Measurements from ENCODE around the gene RPL10A.
A peak's percentile ranks its signal among the peaks of the same experiment; 100 is the strongest.

Gene RPL10A

DNA sequence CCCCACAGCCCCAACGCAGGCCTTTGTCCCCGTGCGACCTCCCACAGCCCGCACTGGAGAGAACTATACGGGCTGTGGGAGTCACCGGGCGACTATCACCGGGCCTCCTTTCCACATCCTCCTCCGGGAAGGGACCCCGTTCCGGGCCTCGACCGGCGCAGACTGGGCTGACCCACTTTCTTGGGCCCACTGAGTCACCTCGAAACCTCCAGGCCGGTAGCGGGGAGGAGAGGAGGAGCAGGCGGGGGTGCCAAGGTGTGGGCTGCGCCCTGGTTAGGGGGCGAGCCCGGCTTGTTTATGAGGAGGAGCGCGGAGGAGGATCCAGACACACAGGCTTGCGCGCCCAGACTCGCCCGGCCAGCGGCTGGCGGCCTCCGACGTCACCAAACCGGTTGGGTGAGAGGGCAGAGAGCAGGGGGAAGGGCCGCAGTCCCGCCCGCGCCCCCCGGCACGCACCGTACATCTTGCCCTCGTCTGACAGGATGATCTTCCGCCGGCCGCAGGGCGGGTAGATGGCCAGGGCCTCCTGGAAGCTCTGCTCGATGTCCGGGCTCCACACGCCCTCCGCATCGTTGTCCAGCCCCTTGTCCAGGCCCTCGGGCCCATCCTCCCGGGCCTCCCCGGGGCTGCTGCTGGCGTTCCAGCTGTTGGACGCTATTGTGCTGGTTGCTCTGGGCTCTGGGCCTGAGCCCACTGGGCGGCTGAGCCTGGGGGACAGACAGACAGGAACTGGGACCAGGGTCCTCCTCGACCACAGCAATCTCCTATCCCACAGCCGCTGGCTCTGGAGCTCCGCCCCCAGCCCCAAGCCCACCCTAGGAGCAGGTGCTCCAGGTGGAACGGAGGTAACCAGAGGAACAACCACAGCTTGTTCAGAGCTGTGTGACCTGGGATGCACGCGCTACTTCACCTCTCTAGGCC is 18.1 kb downstream of the RPL10A start:
- Mint-ChIP-seq H3K4me1 (ENCODE audit: low read depth in 2 of 2) (peaks cover 7 to 12% of the 10 kb centered on the region in 2 donors), H3K36me3 (ENCODE audit: insufficient read depth) (no peaks in the 10 kb centered on the region), H3K27me3 (no peaks in the 10 kb centered on the region), H3K27ac (no peak overlapping the region), H3K9me3 (no peaks in the 10 kb centered on the region), H3K4me3 (no peak overlapping the region)
- ATAC-seq (replicated peaks) (peak; percentile 33), DNase-seq (no peak)

- H3K36me3 Mint-ChIP-seq (ENCODE audit: insufficient read depth) = no peaks in the 10 kb centered on the region
- H3K4me3 Mint-ChIP-seq = no peak overlapping the region
- ATAC-seq (replicated peaks) (no peak), DNase-seq (no peak)
- H3K9me3 Mint-ChIP-seq = no peaks in the 10 kb centered on the region
- peaks cover 10 to 12% of the 10 kb centered on the region in 2 donors for H3K4me1 Mint-ChIP-seq (ENCODE audit: low read depth in 2 of 2)
- H3K27me3 Mint-ChIP-seq = no peaks in the 10 kb centered on the region
- peak overlapping the region in 1 of 2 donors; percentile 64 for H3K27ac Mint-ChIP-seq
Measured at GRCh38 chr6:35487658-35488516, 19.7 kb downstream of the RPL10A start.

GRCh38 chr6:35488517-35488862 is 20.3 kb downstream of the RPL10A start:
- peaks cover 14 to 16% of the 10 kb centered on the region in 2 donors for H3K4me1 Mint-ChIP-seq (ENCODE audit: low read depth in 2 of 2)
- no peak for DNase-seq
- H3K9me3 Mint-ChIP-seq = no peaks in the 10 kb centered on the region
- H3K36me3 Mint-ChIP-seq (ENCODE audit: insufficient read depth) = no peaks in the 10 kb centered on the region
- no peak overlapping the region for H3K4me3 Mint-ChIP-seq
- no peak for ATAC-seq (replicated peaks)
- H3K27me3 Mint-ChIP-seq = no peaks in the 10 kb centered on the region
- H3K27ac Mint-ChIP-seq = peak overlapping the region in 1 of 2 donors; percentile 64

- H3K36me3 Mint-ChIP-seq (ENCODE audit: insufficient read depth) = no peaks in the 10 kb centered on the region
- ATAC-seq (replicated peaks) = no peak
- no peak for DNase-seq
- no peaks in the 10 kb centered on the region for H3K9me3 Mint-ChIP-seq
- H3K4me3 Mint-ChIP-seq = no peak overlapping the region
- no peak overlapping the region for H3K27ac Mint-ChIP-seq
- H3K4me1 Mint-ChIP-seq (ENCODE audit: low read depth in 2 of 2) = peaks cover 16 to 19% of the 10 kb centered on the region in 2 donors
- H3K27me3 Mint-ChIP-seq = no peaks in the 10 kb centered on the region
Measured at GRCh38 chr6:35489066-35489465, 20.9 kb downstream of the RPL10A start.

- peak overlapping the region in 1 of 2 donors; percentile 83 for H3K27ac Mint-ChIP-seq
- no peaks in the 10 kb centered on the region for H3K27me3 Mint-ChIP-seq
- ATAC-seq (replicated peaks) = no peak
- H3K9me3 Mint-ChIP-seq = no peaks in the 10 kb centered on the region
- H3K4me1 Mint-ChIP-seq (ENCODE audit: low read depth in 2 of 2) = peaks cover 17 to 20% of the 10 kb centered on the region in 2 donors
- H3K36me3 Mint-ChIP-seq (ENCODE audit: insufficient read depth) = no peaks in the 10 kb centered on the region
- H3K4me3 Mint-ChIP-seq = no peak overlapping the region
- no peak for DNase-seq
Measured at GRCh38 chr6:35489995-35490791, 22.0 kb downstream of the RPL10A start.

DNA sequence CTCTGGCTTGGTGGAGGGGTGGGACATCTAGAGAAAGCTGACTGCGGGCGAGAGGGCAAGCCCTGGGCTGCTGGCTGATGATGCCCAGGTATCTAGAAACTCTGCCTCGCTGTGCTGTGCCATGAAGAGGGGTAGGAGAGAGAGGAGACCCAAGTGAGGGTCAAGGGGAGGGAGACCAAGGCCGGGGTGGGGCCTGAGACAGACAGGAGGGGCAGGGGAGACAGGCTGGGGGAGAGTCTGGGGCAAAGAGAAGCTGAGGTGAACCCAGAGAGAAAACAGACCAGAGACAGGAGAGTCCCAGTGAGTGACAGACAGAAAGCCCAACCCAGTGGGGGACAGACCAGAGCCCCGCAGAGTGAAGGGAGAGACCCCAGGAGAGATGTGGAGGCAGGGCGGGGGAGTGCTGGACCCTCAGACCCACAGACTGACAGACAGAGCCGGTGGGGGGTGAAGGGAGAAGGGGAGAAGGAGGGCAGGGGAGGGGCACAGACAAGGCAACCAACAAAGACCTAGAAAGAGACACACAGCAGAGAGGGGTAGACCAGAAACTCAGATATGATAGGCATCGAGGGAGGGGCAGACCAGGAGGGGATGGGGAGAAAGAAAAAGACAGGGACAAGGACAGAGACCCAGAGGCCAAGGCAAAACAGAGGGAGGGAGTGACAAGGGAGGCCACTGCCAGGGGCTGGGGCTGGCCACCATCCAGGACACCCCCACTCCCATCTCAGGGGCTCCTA is 22.8 kb downstream of the RPL10A start:
- Mint-ChIP-seq H3K4me3 (no peak overlapping the region), H3K9me3 (no peaks in the 10 kb centered on the region), H3K27me3 (no peaks in the 10 kb centered on the region), H3K36me3 (ENCODE audit: insufficient read depth) (no peaks in the 10 kb centered on the region), H3K27ac (peak overlapping the region in 1 of 2 donors; percentile 83), H3K4me1 (ENCODE audit: low read depth in 2 of 2) (peaks cover 17 to 20% of the 10 kb centered on the region in 2 donors)
- DNase-seq (no peak), ATAC-seq (replicated peaks) (no peak)

DNA sequence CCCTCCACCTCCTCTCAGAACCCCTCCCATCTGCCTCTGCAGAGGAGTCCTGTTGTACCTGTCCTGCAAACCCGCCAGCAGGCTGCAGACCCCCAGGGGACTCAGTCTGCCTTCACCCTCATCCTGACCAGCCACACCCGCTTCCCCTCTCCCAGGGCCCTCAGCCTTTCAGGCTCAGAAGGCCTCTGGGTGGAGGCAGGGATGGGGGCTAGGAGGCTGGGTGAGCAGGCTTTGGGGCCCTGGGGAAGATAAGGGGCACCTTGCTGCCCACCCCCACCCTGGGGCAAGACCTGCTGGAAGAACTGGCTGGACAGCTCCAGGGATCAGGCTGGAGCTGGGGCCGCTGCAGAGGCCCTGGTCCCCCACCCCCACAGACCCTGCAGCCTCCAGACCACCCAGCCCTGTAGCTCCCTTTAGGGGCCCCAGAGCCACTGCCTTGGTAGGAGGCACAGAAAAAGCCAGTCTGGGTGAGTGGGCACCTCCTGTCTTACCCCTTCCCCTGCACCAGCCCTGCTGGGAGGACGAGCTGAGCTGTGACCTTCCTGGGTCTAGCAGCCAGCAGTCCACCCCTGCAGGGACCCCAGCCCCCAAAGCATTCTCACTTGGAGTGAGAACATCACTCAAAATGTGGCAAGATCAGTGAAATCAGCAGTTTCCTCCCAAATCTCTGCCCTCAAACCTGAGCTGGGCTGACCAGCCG is 23.5 kb downstream of the RPL10A start:
- Mint-ChIP-seq H3K27me3 (no peaks in the 10 kb centered on the region), H3K4me1 (ENCODE audit: low read depth in 2 of 2) (peaks cover 17 to 20% of the 10 kb centered on the region in 2 donors), H3K27ac (no peak overlapping the region), H3K9me3 (no peaks in the 10 kb centered on the region), H3K4me3 (no peak overlapping the region), H3K36me3 (ENCODE audit: insufficient read depth) (no peaks in the 10 kb centered on the region)
- DNase-seq (no peak), ATAC-seq (replicated peaks) (no peak)

DNA sequence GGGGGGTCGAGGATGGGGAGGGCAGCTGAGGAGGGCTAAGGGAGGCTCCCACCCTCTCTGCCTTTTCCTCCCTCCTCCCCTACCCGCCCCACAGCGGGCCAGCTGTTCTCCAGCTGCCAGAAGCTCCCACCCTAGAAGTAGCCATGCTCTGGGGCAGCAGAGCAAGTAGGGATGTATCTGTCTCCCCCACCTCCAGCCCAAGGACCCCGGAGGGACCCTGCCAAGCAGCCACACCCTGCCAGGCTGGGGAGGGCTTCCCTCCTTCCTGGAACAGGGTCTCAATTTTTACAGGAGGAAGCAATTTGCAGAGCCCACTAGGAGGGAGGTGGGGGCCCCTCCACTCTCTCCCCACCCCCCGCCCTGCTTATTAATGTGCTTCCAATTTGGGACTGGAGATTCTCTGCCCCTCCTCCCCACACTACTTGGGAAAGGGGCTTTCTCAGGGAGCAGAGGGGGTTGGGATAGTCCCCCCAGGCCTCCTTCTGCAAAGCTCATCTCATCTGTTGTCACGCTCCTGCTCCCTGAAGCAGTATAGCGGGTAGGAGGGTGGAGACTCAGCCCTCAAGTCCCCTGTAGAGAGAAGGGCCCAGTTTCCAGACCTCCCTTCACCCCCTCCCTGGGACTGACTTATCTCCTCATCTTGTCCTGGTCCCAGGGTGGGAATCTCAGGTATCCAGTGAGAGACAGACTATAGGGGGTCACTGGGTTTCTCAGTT is 24.2 kb downstream of the RPL10A start:
- H3K27ac Mint-ChIP-seq = peak overlapping the region in 1 of 2 donors; percentile 4
- no peaks in the 10 kb centered on the region for H3K36me3 Mint-ChIP-seq (ENCODE audit: insufficient read depth)
- H3K4me1 Mint-ChIP-seq (ENCODE audit: low read depth in 2 of 2) = peaks cover 17 to 20% of the 10 kb centered on the region in 2 donors
- no peaks in the 10 kb centered on the region for H3K27me3 Mint-ChIP-seq
- H3K9me3 Mint-ChIP-seq = no peaks in the 10 kb centered on the region
- no peak for ATAC-seq (replicated peaks)
- DNase-seq = no peak
- no peak overlapping the region for H3K4me3 Mint-ChIP-seq

DNA sequence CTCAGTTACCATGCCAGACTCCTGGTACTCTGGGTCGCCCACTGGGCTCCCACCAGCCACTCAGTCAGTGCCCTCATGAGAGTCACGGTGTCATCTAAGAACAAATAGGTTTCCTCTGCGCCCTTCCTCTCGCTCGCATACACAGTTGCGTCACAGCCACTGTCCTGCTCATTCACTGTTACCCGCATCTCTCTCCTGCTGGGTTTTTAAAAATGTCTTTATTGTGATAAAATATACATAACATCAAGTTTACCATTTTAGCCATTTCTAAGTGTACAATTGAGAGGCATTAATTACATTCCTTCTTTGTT is 24.7 kb downstream of the RPL10A start:
- Mint-ChIP-seq H3K36me3 (ENCODE audit: insufficient read depth) (no peaks in the 10 kb centered on the region), H3K4me3 (no peak overlapping the region), H3K27ac (peak overlapping the region in 1 of 2 donors; percentile 4), H3K9me3 (no peaks in the 10 kb centered on the region), H3K4me1 (ENCODE audit: low read depth in 2 of 2) (peaks cover 14 to 15% of the 10 kb centered on the region in 2 donors), H3K27me3 (no peaks in the 10 kb centered on the region)
- ATAC-seq (replicated peaks) (no peak), DNase-seq (no peak)

GRCh38 chr6:35493307-35493983 is 25.2 kb downstream of the RPL10A start:
- Mint-ChIP-seq H3K27me3 (peaks cover under 1 to 4% of the 10 kb centered on the region in 2 donors), H3K9me3 (no peaks in the 10 kb centered on the region), H3K4me3 (no peak overlapping the region), H3K27ac (peak overlapping the region in 1 of 2 donors; percentile 3), H3K36me3 (ENCODE audit: insufficient read depth) (no peaks in the 10 kb centered on the region), H3K4me1 (ENCODE audit: low read depth in 2 of 2) (peaks cover 13 to 18% of the 10 kb centered on the region in 2 donors)
- DNase-seq (peak in 1 of 3 experiments; percentile 15), ATAC-seq (replicated peaks) (peak; percentile 6)

DNA sequence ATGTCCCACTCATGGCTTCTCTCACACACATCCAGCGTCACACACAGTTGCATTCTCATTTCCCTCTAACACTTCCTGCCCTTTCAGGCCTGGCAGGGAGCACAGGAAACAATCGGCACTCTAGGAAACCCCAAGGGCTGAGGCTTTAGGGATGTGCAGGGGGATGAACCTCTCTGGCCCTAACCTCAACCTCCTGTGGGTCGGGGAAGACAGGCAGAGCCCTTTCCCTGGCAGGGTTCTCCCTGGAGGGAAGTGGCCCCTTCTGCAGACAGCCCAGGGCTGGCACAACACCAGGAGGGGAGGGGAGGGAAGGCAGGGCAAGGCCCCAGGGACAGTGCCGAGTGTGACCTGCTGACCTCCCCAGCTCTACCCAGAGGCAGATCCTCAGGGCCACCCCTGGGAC is 26.0 kb downstream of the RPL10A start:
- Mint-ChIP-seq H3K4me1 (ENCODE audit: low read depth in 2 of 2) (peaks cover 18 to 21% of the 10 kb centered on the region in 2 donors), H3K36me3 (ENCODE audit: insufficient read depth) (no peaks in the 10 kb centered on the region), H3K27ac (peak overlapping the region in 1 of 2 donors; percentile 3), H3K27me3 (peaks cover 5 to 11% of the 10 kb centered on the region in 2 donors), H3K4me3 (no peak overlapping the region), H3K9me3 (no peaks in the 10 kb centered on the region)
- DNase-seq (no peak), ATAC-seq (replicated peaks) (no peak)

Data from effector memory CD8-positive, alpha-beta T cell (primary cell).